Measurements from ENCODE around the gene DTD2.

The DTD2 gene

GRCh38 chr14:31405106-31405505, 52.2 kb downstream of the DTD2 start:
- H3K79me2 ChIP-seq (ENCODE audit: insufficient read depth, low read length) = no peaks in the 10 kb centered on the region
- H3K27me3 ChIP-seq (ENCODE audit: insufficient read depth, low read length, poor library complexity, severe bottlenecking) = no peaks in the 10 kb centered on the region
- no peak overlapping the region for H3K9ac ChIP-seq (ENCODE audit: low read depth, low read length, poor library complexity, severe bottlenecking)
- no peaks in the 10 kb centered on the region for H3F3A ChIP-seq (ENCODE audit: low read depth)
- no peaks in the 10 kb centered on the region for H4K20me1 ChIP-seq (ENCODE audit: insufficient read depth, low read length, poor library complexity, severe bottlenecking)
- no peak overlapping the region for H3K4me2 ChIP-seq (ENCODE audit: low read depth, low read length, poor library complexity, severe bottlenecking)
- no peaks in the 10 kb centered on the region for H3K9me2 ChIP-seq (replicated peaks; ENCODE audit: low read depth, low read length)
- TF ChIP-seq EZH2phosphoT487 (IDR thresholded peaks at IDR 0.05; ENCODE audit: borderline replicate concordance) (no peak), CTCF (conservative IDR thresholded peaks at IDR 0.05; ENCODE audit: low read length) (no peak)
- no peaks in the 10 kb centered on the region for H3K9me3 ChIP-seq (ENCODE audit: insufficient read depth, low read depth, low read length)
- H3K4me3 ChIP-seq (ENCODE audit: low read length, poor library complexity, severe bottlenecking) = no peak overlapping the region
- no peaks in the 10 kb centered on the region for H3K4me1 ChIP-seq (ENCODE audit: insufficient read depth, low read length, poor library complexity, severe bottlenecking)
- no peak overlapping the region for H2AFZ ChIP-seq (ENCODE audit: low read length)
- no peaks in the 10 kb centered on the region for H3K36me3 ChIP-seq (ENCODE audit: insufficient read depth, low read length)

- Histone ChIP-seq H3K4me1 (ENCODE audit: insufficient read depth, low read length, poor library complexity, severe bottlenecking) (no peaks in the 10 kb centered on the region), H3K9ac (ENCODE audit: low read depth, low read length, poor library complexity, severe bottlenecking) (no peak overlapping the region), H3K27me3 (ENCODE audit: insufficient read depth, low read length, poor library complexity, severe bottlenecking) (no peaks in the 10 kb centered on the region), H3F3A (ENCODE audit: low read depth) (no peaks in the 10 kb centered on the region), H3K36me3 (ENCODE audit: insufficient read depth, low read length) (no peaks in the 10 kb centered on the region), H3K4me3 (ENCODE audit: low read length, poor library complexity, severe bottlenecking) (no peak overlapping the region), H3K9me2 (replicated peaks; ENCODE audit: low read depth, low read length) (no peaks in the 10 kb centered on the region), H2AFZ (ENCODE audit: low read length) (no peak overlapping the region), H3K79me2 (ENCODE audit: insufficient read depth, low read length) (no peaks in the 10 kb centered on the region), H4K20me1 (ENCODE audit: insufficient read depth, low read length, poor library complexity, severe bottlenecking) (no peaks in the 10 kb centered on the region), H3K9me3 (ENCODE audit: insufficient read depth, low read depth, low read length) (no peaks in the 10 kb centered on the region), H3K4me2 (ENCODE audit: low read depth, low read length, poor library complexity, severe bottlenecking) (no peak overlapping the region)
- TF ChIP-seq CTCF (conservative IDR thresholded peaks at IDR 0.05; ENCODE audit: low read length) = no peak
- TF ChIP-seq EZH2phosphoT487 (IDR thresholded peaks at IDR 0.05; ENCODE audit: borderline replicate concordance) = no peak
Observed at GRCh38 chr14:31403707-31404106, 53.6 kb downstream of the DTD2 start.

- H3K27me3 ChIP-seq (ENCODE audit: insufficient read depth, low read length, poor library complexity, severe bottlenecking) = no peaks in the 10 kb centered on the region
- no peaks in the 10 kb centered on the region for H3K79me2 ChIP-seq (ENCODE audit: insufficient read depth, low read length)
- H3F3A ChIP-seq (ENCODE audit: low read depth) = no peaks in the 10 kb centered on the region
Observed at GRCh38 chr14:31402764-31403439, 54.4 kb downstream of the DTD2 start.

More at GRCh38 chr14:31402764-31403439, 54.4 kb downstream of the DTD2 start:
- no peaks in the 10 kb centered on the region for H3K4me1 ChIP-seq (ENCODE audit: insufficient read depth, low read length, poor library complexity, severe bottlenecking)
- no peaks in the 10 kb centered on the region for H4K20me1 ChIP-seq (ENCODE audit: insufficient read depth, low read length, poor library complexity, severe bottlenecking)
- H3K36me3 ChIP-seq (ENCODE audit: insufficient read depth, low read length) = no peaks in the 10 kb centered on the region
- no peaks in the 10 kb centered on the region for H3K9me2 ChIP-seq (replicated peaks; ENCODE audit: low read depth, low read length)
- TF ChIP-seq EZH2phosphoT487 (IDR thresholded peaks at IDR 0.05; ENCODE audit: borderline replicate concordance) (no peak), CTCF (conservative IDR thresholded peaks at IDR 0.05; ENCODE audit: low read length) (no peak)
- no peak overlapping the region for H3K4me3 ChIP-seq (ENCODE audit: low read length, poor library complexity, severe bottlenecking)
- no peak overlapping the region for H3K9ac ChIP-seq (ENCODE audit: low read depth, low read length, poor library complexity, severe bottlenecking)
- H2AFZ ChIP-seq (ENCODE audit: low read length) = no peak overlapping the region
- no peaks in the 10 kb centered on the region for H3K9me3 ChIP-seq (ENCODE audit: insufficient read depth, low read depth, low read length)
- H3K4me2 ChIP-seq (ENCODE audit: low read depth, low read length, poor library complexity, severe bottlenecking) = no peak overlapping the region

Measured in Loucy (cell line).